Muscle layer of duodenum (tissue), 2 donors: ENCODE results near the gene SEMA6A.

Source experiments
- H3K27ac ChIP-seq: one replicate; pipeline ENCODE4 v1.7.0; 2013; ENCODE audit warnings: mild to moderate bottlenecking, low read length
- H3K27me3 ChIP-seq: one replicate; pipeline ENCODE4 v1.7.0; 2013; ENCODE audit warnings: low read depth, mild to moderate bottlenecking, control low read depth, low read length
- H3K36me3 ChIP-seq, 2 donors: one replicate each; pipeline ENCODE4 v1.7.0; 2013; ENCODE audit warnings: low read length in 2 of 2, control low read depth in 1 of 2, mild to moderate bottlenecking in 1 of 2; ENCODE audit not compliant: insufficient read depth in 2 of 2, control insufficient read depth in 1 of 2
- H3K4me1 ChIP-seq, 2 donors: one replicate each; pipeline ENCODE4 v1.7.0; 2013; ENCODE audit warnings: low read length in 2 of 2, mild to moderate bottlenecking in 2 of 2, control low read depth in 1 of 2, moderate library complexity in 1 of 2; ENCODE audit not compliant: insufficient read depth in 2 of 2, control insufficient read depth in 1 of 2
- H3K4me3 ChIP-seq, 2 donors: one replicate each; pipeline ENCODE4 v1.7.0; 2013; ENCODE audit warnings: low read length in 2 of 2, low read depth in 1 of 2, mild to moderate bottlenecking in 1 of 2
- H3K9me3 ChIP-seq, 2 donors: one replicate each; pipeline ENCODE4 v1.7.0; 2013; ENCODE audit warnings: low read length in 2 of 2, control low read depth in 1 of 2, mild to moderate bottlenecking in 1 of 2; ENCODE audit not compliant: control insufficient read depth in 1 of 2
- donor health status: healthy.

Gene SEMA6A

DNA sequence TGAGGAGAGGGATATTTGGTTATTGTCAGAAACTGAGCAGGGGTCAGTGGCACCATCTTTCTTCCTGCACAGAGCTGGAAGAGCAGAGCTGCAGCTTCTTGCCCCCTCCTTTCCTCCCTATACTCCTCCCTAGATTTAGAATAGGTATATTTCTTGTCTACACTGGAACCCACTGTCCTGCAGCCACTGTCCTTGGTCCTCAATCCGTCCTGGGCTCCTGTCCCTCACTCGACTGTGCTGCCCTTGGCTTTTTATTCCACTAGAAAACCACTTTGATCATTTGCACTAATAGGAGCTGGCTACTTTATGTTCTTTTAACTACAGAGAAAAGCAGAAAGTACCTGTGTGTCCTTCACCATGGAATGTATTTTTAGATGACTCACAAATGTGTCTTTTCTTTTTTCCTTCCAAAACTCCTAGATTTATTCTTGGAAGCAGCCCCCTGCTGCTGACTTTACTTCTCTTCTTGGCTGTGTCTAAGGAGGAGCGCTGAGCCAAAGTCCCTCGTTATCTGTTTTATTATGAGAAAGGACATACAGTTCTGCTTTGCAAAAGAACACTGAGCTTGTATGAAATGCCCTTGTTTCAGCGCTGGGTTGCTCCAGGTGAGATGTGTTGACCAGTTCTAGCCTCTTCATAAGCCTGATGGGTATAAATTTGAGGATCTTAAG lies 150.9 kb downstream of the SEMA6A start:
- Histone ChIP-seq H3K36me3 (no peaks in the 10 kb centered on the region), H3K9me3 (no peaks in the 10 kb centered on the region), H3K27me3 (no peaks in the 10 kb centered on the region), H3K4me1 (no peaks in the 10 kb centered on the region), H3K27ac (no peak overlapping the region), H3K4me3 (no peak overlapping the region)

DNA sequence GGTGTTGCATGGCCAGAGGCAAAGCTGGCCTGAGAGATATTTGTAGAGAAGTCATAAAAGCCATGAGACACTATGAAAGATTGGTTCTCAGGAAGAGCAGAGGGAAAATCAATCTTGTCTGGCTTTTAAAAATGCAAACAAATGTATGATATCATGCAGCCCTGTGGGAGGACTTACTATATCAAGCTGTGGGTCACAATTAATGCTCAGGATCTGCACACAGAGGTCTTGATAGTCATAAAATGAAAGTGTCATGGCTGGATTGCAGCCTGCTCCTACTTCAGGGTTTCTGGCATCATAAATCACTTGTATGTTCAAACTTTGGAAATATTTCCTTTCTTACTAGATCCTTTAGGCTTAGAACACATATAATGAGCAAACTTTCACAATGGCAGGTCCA lies 151.5 kb downstream of the SEMA6A start:
- Histone ChIP-seq H3K4me3 (no peak overlapping the region), H3K36me3 (no peaks in the 10 kb centered on the region), H3K27ac (no peak overlapping the region), H3K4me1 (no peaks in the 10 kb centered on the region), H3K9me3 (no peaks in the 10 kb centered on the region), H3K27me3 (no peaks in the 10 kb centered on the region)

DNA sequence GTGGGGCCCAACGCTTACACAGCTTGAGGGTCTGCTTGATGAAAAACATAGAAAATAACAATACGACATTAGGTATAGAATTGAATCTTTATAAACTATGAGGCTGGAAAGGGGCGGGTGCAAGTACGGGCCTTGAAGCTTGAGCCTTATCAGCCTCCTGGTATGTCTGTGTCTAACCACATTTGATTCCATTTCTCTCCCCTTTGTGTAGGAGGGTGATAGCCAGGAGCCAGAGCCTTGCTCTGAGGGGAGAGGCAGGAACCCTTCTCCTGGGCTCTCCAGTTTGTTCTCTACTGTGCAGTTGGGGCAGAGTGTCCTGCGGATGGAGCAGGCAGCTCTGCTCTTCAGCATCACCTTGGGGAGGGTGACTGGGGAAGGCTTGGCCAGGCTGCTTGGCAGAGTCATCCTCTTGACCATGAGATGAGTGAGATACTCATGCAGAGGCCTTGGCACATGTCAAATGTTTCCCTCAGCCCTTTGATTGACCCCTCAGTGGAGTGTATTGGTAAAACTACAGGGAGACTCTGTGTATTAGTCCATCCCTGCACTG lies 153.5 kb downstream of the SEMA6A start:
- H3K27ac ChIP-seq: no peak overlapping the region
- no peaks in the 10 kb centered on the region for H3K27me3 ChIP-seq
- H3K4me1 ChIP-seq: no peaks in the 10 kb centered on the region
- H3K36me3 ChIP-seq: no peaks in the 10 kb centered on the region
- no peak overlapping the region for H3K4me3 ChIP-seq
- H3K9me3 ChIP-seq: no peaks in the 10 kb centered on the region

DNA sequence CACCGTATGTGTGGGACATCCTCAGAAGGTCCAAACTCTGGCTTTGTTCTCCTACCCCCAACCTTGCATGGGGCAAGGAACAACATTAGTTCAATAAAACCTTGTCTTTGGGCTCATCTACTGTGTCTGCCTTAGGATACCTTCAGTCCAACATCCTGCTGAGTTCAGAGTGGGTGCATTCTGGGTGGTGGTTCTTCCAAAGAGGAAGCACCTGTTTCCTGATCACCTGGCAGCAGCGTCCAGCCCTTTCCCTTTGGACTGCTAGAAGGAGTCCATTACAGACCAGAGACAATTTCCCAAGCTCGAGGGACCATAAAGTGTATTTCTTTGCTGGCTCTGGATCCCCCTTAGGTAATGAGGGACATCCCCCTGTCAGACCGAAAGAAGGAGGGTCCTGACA lies 154.1 kb downstream of the SEMA6A start:
- no peaks in the 10 kb centered on the region for H3K9me3 ChIP-seq
- no peak overlapping the region for H3K4me3 ChIP-seq
- no peak overlapping the region for H3K27ac ChIP-seq
- H3K4me1 ChIP-seq: no peaks in the 10 kb centered on the region
- no peaks in the 10 kb centered on the region for H3K36me3 ChIP-seq
- H3K27me3 ChIP-seq: no peaks in the 10 kb centered on the region

DNA sequence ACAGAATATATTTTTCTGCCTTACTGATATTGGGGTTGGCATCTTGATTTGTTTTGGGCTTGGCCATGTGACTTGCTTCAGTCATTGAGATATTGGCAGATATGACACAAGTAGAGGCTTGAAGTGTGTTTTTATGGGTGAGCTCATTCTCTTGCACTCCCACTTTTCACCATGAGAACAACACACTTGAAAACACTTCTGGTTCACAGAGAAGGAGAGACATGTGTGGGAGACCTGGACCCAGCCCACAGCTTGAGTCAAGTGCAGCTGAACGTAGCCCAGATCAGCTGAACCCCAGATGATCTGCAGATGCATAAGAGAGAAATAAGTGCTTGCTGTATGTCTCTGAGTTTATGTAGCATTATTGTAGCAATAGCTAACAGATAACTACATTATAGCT lies 155.4 kb downstream of the SEMA6A start:
- H3K9me3 ChIP-seq: no peaks in the 10 kb centered on the region
- H3K27ac ChIP-seq: no peak overlapping the region
- no peaks in the 10 kb centered on the region for H3K4me1 ChIP-seq
- no peaks in the 10 kb centered on the region for H3K27me3 ChIP-seq
- no peak overlapping the region for H3K4me3 ChIP-seq
- H3K36me3 ChIP-seq: no peaks in the 10 kb centered on the region

DNA sequence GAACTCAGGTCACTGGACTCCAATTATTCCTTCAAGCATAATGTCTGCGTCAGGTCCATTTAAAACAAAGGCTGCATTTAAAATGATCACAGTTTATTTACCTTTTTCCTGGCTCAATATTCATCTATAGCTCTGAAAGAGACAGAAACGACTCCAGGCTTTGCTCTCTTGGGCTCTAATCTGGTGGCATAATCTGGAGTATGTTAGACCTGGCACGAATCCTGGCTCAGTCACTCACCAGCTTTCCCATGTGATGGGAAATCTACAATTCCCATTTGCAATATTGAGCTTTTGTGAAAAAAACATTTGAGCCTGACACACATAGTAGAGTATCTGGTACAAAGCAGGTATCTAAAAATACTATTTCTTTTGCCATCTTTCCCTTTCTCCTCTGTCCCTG lies 155.8 kb downstream of the SEMA6A start:
- no peak overlapping the region for H3K4me3 ChIP-seq
- no peaks in the 10 kb centered on the region for H3K9me3 ChIP-seq

DNA sequence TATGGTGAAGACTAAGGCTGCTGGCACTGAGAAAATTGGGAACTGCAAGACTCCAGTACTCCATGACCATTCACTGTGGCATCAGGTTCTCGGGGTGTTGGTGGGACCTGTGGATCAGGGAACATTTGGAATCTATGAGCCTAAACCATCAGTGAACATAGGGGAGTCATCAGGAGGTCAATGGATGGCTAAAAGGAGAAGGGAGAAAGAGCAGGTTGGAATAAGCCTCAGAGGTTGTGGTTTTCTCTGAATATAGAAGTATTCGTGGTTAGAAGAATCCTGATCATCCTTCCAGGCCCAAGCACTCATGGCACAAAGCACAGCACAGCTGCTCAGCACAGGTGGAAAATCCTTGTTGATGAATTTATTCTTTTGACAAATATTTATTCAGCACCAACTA lies 156.6 kb downstream of the SEMA6A start:
- Histone ChIP-seq H3K9me3 (no peaks in the 10 kb centered on the region), H3K36me3 (no peaks in the 10 kb centered on the region), H3K4me1 (no peaks in the 10 kb centered on the region), H3K27me3 (no peaks in the 10 kb centered on the region), H3K4me3 (no peak overlapping the region), H3K27ac (no peak overlapping the region)

More for the DNA sequence above, 155.8 kb downstream of the SEMA6A start:
- Histone ChIP-seq H3K27me3 (no peaks in the 10 kb centered on the region), H3K4me1 (no peaks in the 10 kb centered on the region), H3K27ac (no peak overlapping the region), H3K36me3 (no peaks in the 10 kb centered on the region)

DNA sequence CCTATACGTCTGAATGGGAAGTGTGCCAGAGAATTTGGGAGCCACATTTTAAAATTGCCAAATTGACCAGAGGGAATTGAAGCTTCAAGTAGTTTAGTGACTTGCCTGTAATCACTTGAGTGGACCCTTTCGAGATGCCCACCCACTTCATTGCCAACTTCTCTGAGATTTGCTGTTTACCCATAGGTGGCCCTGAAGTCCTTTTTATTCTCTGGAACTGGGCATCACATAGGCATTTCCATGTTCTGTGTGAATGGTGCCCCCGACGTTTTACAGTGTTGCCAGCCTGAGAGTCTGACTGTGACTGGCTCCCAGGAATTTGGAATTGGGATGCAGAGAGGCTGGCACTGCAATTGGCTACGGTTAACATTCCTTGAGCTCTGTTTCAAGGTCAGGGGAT lies 158.6 kb downstream of the SEMA6A start:
- H3K9me3 ChIP-seq: no peaks in the 10 kb centered on the region
- no peak overlapping the region for H3K27ac ChIP-seq
- no peak overlapping the region for H3K4me3 ChIP-seq
- H3K4me1 ChIP-seq: peaks cover 0 to 9% of the 10 kb centered on the region in 2 donors
- H3K36me3 ChIP-seq: no peaks in the 10 kb centered on the region
- H3K27me3 ChIP-seq: no peaks in the 10 kb centered on the region

DNA sequence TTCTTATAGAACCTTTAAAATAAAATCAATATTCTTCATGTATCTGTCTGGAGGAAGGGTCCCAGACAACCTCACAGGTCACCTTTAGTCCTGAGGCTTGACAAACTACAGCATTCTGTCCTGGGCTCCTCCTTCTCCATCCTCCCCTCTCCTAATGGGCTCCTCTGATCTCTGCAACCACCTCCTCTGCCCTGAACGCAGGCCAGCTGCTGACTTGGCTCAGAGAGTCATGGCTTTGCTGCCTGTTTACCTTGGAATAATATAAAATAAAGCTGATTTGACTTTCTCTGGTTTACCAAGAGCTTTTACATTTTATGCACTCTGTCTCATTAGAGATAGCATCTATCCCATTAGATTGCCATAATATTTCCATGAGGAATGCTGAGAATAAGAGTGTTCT lies 159.4 kb downstream of the SEMA6A start:
- Histone ChIP-seq H3K36me3 (no peaks in the 10 kb centered on the region), H3K27ac (no peak overlapping the region)

DNA sequence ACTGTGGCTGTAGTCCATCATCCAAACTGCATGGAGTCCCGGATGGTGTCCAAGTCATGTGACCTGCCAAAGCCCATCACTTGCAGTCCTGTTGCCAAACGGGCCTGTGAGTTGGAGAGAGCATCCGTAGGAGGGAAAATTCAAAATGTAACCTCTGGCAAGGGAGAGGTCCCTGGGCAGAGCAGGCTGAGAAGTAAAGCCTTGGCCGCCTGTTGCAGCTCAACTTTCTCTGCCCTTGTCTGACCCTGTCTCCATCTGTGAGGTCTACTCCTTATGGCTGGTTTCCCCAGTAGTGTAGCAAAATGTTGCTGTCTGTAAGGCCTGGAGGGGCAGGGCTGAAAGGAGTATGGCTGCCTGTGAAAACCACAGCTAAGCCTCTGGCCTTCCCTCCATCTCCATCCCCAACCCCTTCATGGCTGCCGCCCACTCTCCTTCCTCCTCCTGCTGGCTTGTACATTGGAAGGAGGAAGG lies 163.5 kb downstream of the SEMA6A start:
- H3K27me3 ChIP-seq: no peaks in the 10 kb centered on the region
- peaks cover 0 to 15% of the 10 kb centered on the region in 2 donors for H3K4me1 ChIP-seq
- H3K4me3 ChIP-seq: no peak overlapping the region
- no peak overlapping the region for H3K27ac ChIP-seq
- no peaks in the 10 kb centered on the region for H3K36me3 ChIP-seq
- no peaks in the 10 kb centered on the region for H3K9me3 ChIP-seq

More for the DNA sequence above, 159.4 kb downstream of the SEMA6A start:
- Histone ChIP-seq H3K4me1 (peaks cover 0 to 15% of the 10 kb centered on the region in 2 donors), H3K27me3 (no peaks in the 10 kb centered on the region), H3K4me3 (no peak overlapping the region), H3K9me3 (no peaks in the 10 kb centered on the region)

DNA sequence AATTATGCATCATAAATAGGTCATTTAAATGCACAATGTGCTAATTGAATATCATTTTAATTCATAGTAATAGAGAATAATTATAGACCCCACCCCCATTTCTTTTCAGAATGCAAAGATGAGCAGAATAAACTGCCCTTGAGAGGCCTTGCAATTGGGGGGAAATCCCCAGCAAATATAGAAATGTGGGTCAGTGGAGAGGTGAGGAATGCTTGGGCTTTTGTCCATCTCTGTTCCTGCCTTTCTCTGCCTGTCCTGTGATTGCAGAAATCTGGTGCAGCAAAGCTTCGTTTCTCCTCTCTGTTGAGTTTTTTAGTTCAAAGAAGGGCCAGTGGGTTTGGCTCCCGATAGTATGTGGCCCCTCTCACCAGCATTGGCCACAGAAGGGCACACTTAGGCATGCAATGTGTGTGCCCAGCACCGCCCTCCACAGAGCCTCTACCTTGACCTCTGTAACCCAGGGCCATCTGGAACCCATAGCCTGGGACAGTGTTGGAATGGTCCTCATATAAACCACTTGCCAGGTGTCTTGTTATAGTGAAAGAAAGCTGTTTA lies 164.2 kb downstream of the SEMA6A start:
- Histone ChIP-seq H3K36me3 (no peaks in the 10 kb centered on the region), H3K27ac (no peak overlapping the region), H3K4me1 (peaks cover 0 to 15% of the 10 kb centered on the region in 2 donors), H3K4me3 (no peak overlapping the region), H3K27me3 (no peaks in the 10 kb centered on the region), H3K9me3 (no peaks in the 10 kb centered on the region)
